ENCODE measurements around the gene TCF4. TPM values are rescaled to one million over a fixed set of nuclear protein-coding genes. Genes with fewer than 3 reads are reported as not detected.

TCF4 gene
- total RNA-seq, 2 experiments from 2014 or later = 75.9 to 76.0 TPM

- no peak for DNase-seq (ENCODE audit: low spot score)
- CTCF ChIA-PET (ENCODE audit: unreplicated experiment) = no interaction called here
- Histone ChIP-seq H4K20me1 (ENCODE audit: insufficient read depth, low read length) (no peaks in the 10 kb centered on the region), H3K4me2 (ENCODE audit: low read length) (peak overlapping the region; percentile 87), H2AFZ (ENCODE audit: low read length) (no peak overlapping the region), H3K79me2 (ENCODE audit: insufficient read depth, low read depth, low read length) (peaks cover 70% of the 10 kb centered on the region; the same call in 1 of the 2 replicates), H3K36me3 (ENCODE audit: insufficient read depth, low read length) (no peaks in the 10 kb centered on the region), H3K9me2 (ENCODE audit: insufficient read depth, low read length) (no peaks in the 10 kb centered on the region), H3K4me1 (ENCODE audit: insufficient read depth, low read length, poor library complexity, severe bottlenecking) (peaks cover 60% of the 10 kb centered on the region), H3K4me3 (ENCODE audit: low read depth, low read length, poor library complexity, severe bottlenecking) (peak overlapping the region; percentile 63), H3K9me3 (ENCODE audit: low read length) (no peaks in the 10 kb centered on the region), H3K27ac (ENCODE audit: low read depth, low read length, poor library complexity, severe bottlenecking) (peak overlapping the region; percentile 81)
- TF ChIP-seq, protein P1, sequence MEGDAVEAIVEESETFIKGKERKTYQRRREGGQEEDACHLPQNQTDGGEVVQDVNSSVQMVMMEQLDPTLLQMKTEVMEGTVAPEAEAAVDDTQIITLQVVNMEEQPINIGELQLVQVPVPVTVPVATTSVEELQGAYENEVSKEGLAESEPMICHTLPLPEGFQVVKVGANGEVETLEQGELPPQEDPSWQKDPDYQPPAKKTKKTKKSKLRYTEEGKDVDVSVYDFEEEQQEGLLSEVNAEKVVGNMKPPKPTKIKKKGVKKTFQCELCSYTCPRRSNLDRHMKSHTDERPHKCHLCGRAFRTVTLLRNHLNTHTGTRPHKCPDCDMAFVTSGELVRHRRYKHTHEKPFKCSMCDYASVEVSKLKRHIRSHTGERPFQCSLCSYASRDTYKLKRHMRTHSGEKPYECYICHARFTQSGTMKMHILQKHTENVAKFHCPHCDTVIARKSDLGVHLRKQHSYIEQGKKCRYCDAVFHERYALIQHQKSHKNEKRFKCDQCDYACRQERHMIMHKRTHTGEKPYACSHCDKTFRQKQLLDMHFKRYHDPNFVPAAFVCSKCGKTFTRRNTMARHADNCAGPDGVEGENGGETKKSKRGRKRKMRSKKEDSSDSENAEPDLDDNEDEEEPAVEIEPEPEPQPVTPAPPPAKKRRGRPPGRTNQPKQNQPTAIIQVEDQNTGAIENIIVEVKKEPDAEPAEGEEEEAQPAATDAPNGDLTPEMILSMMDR (conservative IDR thresholded peaks at IDR 0.05; ENCODE audit: low read length) = no peak
- TF ChIP-seq EZH2phosphoT487 (IDR thresholded peaks at IDR 0.05; ENCODE audit: borderline replicate concordance, low read depth, low read length) = no peak
- BruUV-seq (replicated peaks) = no TSS peak
- intact Hi-C loops (cut with micrococcal nuclease; ENCODE audit: unreplicated experiment) = loop anchor here (5.0 kb wide), 1 partner anchor 79 kb away; the partner anchor contains the start of gene TCF4
- POLR2A ChIA-PET = interaction anchor here (0.6 to 1.7 kb wide), 5 partner anchors 8 to 85 kb away, joined by 3 to 5 read pairs (median 3); no protein-coding TSS in a partner anchor
Measured at GRCh38 chr18:55508651-55509050, 79.3 kb downstream of the TCF4 start.

GRCh38 chr18:55506074-55506473 is 81.9 kb downstream of the TCF4 start:
- Histone ChIP-seq H3K79me2 (ENCODE audit: insufficient read depth, low read depth, low read length) (peaks cover 65% of the 10 kb centered on the region; the same call in 1 of the 2 replicates), H3K4me3 (ENCODE audit: low read depth, low read length, poor library complexity, severe bottlenecking) (peak overlapping the region; percentile 44)
- intact Hi-C loops (cut with micrococcal nuclease; ENCODE audit: unreplicated experiment) = loop anchor here (5.0 kb wide), 1 partner anchor 81 kb away; the partner anchor contains the start of gene TCF4

More at GRCh38 chr18:55506074-55506473, 81.9 kb downstream of the TCF4 start:
- H3K4me2 ChIP-seq (ENCODE audit: low read length) = peak overlapping the region; percentile 61
- H3K27ac ChIP-seq (ENCODE audit: low read depth, low read length, poor library complexity, severe bottlenecking) = peak overlapping the region; percentile 73
- no peak for TF ChIP-seq EZH2phosphoT487 (IDR thresholded peaks at IDR 0.05; ENCODE audit: borderline replicate concordance, low read depth, low read length)
- TF ChIP-seq, protein P1 (conservative IDR thresholded peaks at IDR 0.05; ENCODE audit: low read length) = no peak
- H3K36me3 ChIP-seq (ENCODE audit: insufficient read depth, low read length) = no peaks in the 10 kb centered on the region
- no peaks in the 10 kb centered on the region for H4K20me1 ChIP-seq (ENCODE audit: insufficient read depth, low read length)
- no TSS peak for BruUV-seq (replicated peaks)
- CTCF ChIA-PET (ENCODE audit: unreplicated experiment) = no interaction called here
- H3K9me3 ChIP-seq (ENCODE audit: low read length) = no peaks in the 10 kb centered on the region
- POLR2A ChIA-PET = interaction anchor here (0.6 to 1.7 kb wide), 2 partner anchors 12 to 65 kb away, joined by 3 to 9 read pairs; no protein-coding TSS in a partner anchor
- H2AFZ ChIP-seq (ENCODE audit: low read length) = no peak overlapping the region
- H3K9me2 ChIP-seq (ENCODE audit: insufficient read depth, low read length) = no peaks in the 10 kb centered on the region
- DNase-seq (ENCODE audit: low spot score) = peak; percentile 44
- H3K4me1 ChIP-seq (ENCODE audit: insufficient read depth, low read length, poor library complexity, severe bottlenecking) = peaks cover 55% of the 10 kb centered on the region

All from OCI-LY7 (cell line).